GM12865 (cell line): ENCODE measurements around the gene GSS.

Experiments
- DNase-seq: peaks from one replicate; pipeline ENCODE4 v3.0.0; 2010; ENCODE audit warnings: low read depth
- H3K4me3 ChIP-seq: 2 replicates; pipeline ENCODE4 v1.5.1; 2011; ENCODE audit warnings: mild to moderate bottlenecking, low read depth, low read length, control low read depth
- TF ChIP-seq, protein P1 (sequence below): IDR thresholded peaks from 2 replicates; pipeline ENCODE4 v1.5.1; 2011; ENCODE audit warnings: low read length, control low read depth, low read depth, inconsistent platforms; ENCODE audit not compliant: insufficient read depth; ENCODE audit errors: missing control alignments

The GSS gene

GRCh38 chr20:34968042-34968775, 12.6 kb upstream of the GSS start:
- TF ChIP-seq, protein P1, sequence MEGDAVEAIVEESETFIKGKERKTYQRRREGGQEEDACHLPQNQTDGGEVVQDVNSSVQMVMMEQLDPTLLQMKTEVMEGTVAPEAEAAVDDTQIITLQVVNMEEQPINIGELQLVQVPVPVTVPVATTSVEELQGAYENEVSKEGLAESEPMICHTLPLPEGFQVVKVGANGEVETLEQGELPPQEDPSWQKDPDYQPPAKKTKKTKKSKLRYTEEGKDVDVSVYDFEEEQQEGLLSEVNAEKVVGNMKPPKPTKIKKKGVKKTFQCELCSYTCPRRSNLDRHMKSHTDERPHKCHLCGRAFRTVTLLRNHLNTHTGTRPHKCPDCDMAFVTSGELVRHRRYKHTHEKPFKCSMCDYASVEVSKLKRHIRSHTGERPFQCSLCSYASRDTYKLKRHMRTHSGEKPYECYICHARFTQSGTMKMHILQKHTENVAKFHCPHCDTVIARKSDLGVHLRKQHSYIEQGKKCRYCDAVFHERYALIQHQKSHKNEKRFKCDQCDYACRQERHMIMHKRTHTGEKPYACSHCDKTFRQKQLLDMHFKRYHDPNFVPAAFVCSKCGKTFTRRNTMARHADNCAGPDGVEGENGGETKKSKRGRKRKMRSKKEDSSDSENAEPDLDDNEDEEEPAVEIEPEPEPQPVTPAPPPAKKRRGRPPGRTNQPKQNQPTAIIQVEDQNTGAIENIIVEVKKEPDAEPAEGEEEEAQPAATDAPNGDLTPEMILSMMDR = no peak
- H3K4me3 ChIP-seq = no peak overlapping the region
- DNase-seq = no peak

DNA sequence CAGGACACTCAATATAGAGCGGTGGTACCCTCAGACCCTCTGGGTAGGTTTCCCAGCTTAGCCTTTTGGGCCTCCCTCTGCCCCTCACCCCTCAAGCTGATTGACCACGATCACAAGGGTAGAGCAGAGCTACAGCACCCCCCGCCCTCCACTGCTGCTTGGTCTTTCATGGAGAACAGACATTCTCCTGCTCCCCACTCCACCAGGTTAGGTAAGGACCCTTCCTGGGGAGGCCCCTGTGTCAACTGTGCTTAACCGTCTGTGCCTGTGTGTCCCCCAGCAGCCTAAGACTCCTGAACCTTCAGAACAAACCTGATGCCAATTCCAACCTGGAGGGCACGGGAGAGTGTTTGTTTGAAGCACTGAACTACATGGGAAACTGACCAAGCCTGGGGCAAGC, 11.8 kb upstream of the GSS start:
- no peak overlapping the region for H3K4me3 ChIP-seq
- DNase-seq = no peak
- TF ChIP-seq, protein P1 = no peak

GRCh38 chr20:34965051-34965450, 9.4 kb upstream of the GSS start:
- TF ChIP-seq, protein P1 = no peak
- no peak overlapping the region for H3K4me3 ChIP-seq
- DNase-seq = no peak

DNA sequence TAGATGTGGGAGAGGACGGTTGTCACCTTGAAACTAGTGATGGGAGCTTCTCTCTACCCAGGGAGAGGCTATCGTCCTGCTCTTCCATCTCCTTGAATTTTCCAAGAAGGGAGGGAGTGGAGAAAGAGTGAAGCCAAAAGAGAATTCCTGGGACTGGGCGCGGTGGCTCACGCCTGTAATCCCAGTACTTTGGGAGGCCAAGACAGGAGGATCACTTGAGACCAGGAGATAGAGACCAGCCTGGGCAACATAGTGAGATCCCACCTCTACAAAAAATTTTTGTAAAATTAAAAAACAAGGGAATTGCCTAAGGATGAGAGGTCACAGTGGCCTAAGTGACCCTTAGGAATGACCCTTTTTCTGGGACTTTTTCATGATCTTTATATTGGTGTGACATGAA, 8.9 kb upstream of the GSS start:
- H3K4me3 ChIP-seq = no peak overlapping the region
- DNase-seq = no peak
- TF ChIP-seq, protein P1 = no peak

- TF ChIP-seq, protein P1 = no peak
- DNase-seq = no peak
- H3K4me3 ChIP-seq = no peak overlapping the region
Observed at GRCh38 chr20:34956751-34957472, 1.3 kb upstream of the GSS start.

DNA sequence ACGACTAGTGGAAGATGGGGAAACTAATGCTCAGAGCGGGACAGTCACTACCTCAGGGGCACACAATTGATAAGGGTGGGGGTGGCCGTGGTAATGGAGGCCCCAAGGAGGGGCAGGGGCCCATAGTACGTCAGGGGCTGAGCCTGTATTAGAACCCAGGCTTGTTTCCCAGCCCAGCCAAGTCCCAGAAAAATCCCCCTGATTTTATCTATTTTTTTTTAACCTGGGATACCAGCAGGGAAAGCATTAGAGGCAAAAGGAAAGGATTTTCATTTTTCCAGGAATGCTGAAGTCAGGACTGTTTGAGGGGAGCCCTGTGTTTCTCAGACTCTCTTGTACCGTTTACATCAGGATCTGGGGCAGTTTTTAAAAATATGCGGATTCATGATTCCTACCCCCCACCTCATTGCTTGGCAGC, 444 bp upstream of the GSS start:
- TF ChIP-seq, protein P1 = no peak
- no peak for DNase-seq
- peak overlapping the region; percentile 96 for H3K4me3 ChIP-seq
